GM20431 (cell line): ENCODE measurements around the gene PRELID2.
"Not testable (repeated sequence)": the region's sequence is repeated elsewhere in the genome, so short reads cannot be mapped to it uniquely, and the experiment has no call there.

Source experiments
- in situ Hi-C: fragments of 300-500 bp; cut with MseI, MboI; formaldehyde crosslinking; loops from one replicate; pipeline ENCODE4 v1.15.0; 2020; ENCODE audit warnings: low sequenced_read_pairs; ENCODE audit not compliant: unreplicated experiment

PRELID2 gene

GRCh38 chr5:145834917-145835847 is at the start of gene PRELID2:
Gene PRELID2 (minus strand): TSS chr5:145835342. CDS start chr5:145835251, 91 bp downstream.
- in situ Hi-C loops = no loop called here

GRCh38 chr5:145874765-145875164 is 39.6 kb upstream of the PRELID2 start:
- in situ Hi-C loops = no loop called here

GRCh38 chr5:145872914-145873313 is 37.8 kb upstream of the PRELID2 start, which contains the start of gene GRXCR2:
Gene GRXCR2 (minus strand): TSS chr5:145873014. CDS start chr5:145872968, 46 bp downstream.
- in situ Hi-C loops = no loop called here

GRCh38 chr5:145872486-145872885 is 37.3 kb upstream of the PRELID2 start:
- in situ Hi-C loops = no loop called here

- in situ Hi-C loops = no loop called here
These were observed 34.6 kb upstream of the PRELID2 start for GRCh38 chr5:145869753-145870152.

GRCh38 chr5:145867806-145868205 is 32.7 kb upstream of the PRELID2 start:
- in situ Hi-C loops = no loop called here

- in situ Hi-C loops = not testable (repeated sequence)
These were observed 29.3 kb upstream of the PRELID2 start for GRCh38 chr5:145864432-145864831.

- in situ Hi-C loops = no loop called here
These were observed 27.9 kb upstream of the PRELID2 start for GRCh38 chr5:145863003-145863402.

- in situ Hi-C loops = no loop called here
These were observed 24.8 kb upstream of the PRELID2 start for GRCh38 chr5:145859897-145860296.

GRCh38 chr5:145859453-145859852 is 24.3 kb upstream of the PRELID2 start:
- in situ Hi-C loops = no loop called here

- in situ Hi-C loops = no loop called here
These were observed 23.8 kb upstream of the PRELID2 start for GRCh38 chr5:145858959-145859358.

GRCh38 chr5:145856285-145856818 is 21.2 kb upstream of the PRELID2 start:
- in situ Hi-C loops = no loop called here

- in situ Hi-C loops = no loop called here
These were observed 20.7 kb upstream of the PRELID2 start for GRCh38 chr5:145855763-145856267.

- in situ Hi-C loops = no loop called here
These were observed 19.6 kb upstream of the PRELID2 start for GRCh38 chr5:145854651-145855258.

- in situ Hi-C loops = no loop called here
These were observed 18.7 kb upstream of the PRELID2 start for GRCh38 chr5:145853781-145854376.

GRCh38 chr5:145852990-145853389 is 17.8 kb upstream of the PRELID2 start:
- in situ Hi-C loops = no loop called here

- in situ Hi-C loops = no loop called here
These were observed 13.7 kb upstream of the PRELID2 start for GRCh38 chr5:145848854-145849253.

- in situ Hi-C loops = no loop called here
These were observed 12.7 kb upstream of the PRELID2 start for GRCh38 chr5:145847499-145848497.

- in situ Hi-C loops = no loop called here
These were observed 10.9 kb upstream of the PRELID2 start for GRCh38 chr5:145846081-145846480.
